H7 (cell line): ENCODE data around the gene NT5C2. TPM values are rescaled to one million over a fixed set of nuclear protein-coding genes. Genes with fewer than 3 reads are reported as not detected.

Source experiments
- DNase-seq: peaks from one replicate; pipeline ENCODE4 v3.0.0; 2012
- H3K27me3 ChIP-seq: 2 replicates; pipeline ENCODE4 v1.6.0; 2011; ENCODE audit warnings: mild to moderate bottlenecking, low read length; ENCODE audit not compliant: control insufficient read depth, insufficient read depth
- H3K36me3 ChIP-seq: replicated peaks from 2 replicates; pipeline ENCODE4 v1.5.1; 2011; ENCODE audit warnings: low read length; ENCODE audit not compliant: control insufficient read depth, insufficient read depth
- H3K4me3 ChIP-seq: 2 replicates; pipeline ENCODE4 v1.5.1; 2011; ENCODE audit warnings: low read depth, mild to moderate bottlenecking, control low read depth, low read length, moderate library complexity; ENCODE audit not compliant: insufficient read depth
- total RNA-seq: library from RNA; depleted of rRNA; stranded (reverse); fragments of >200 nt; shearing (Covaris generic); gene quantifications from 2 replicates; pipeline ENCODE4 v1.2.3, GENCODE V29; 2014

NT5C2 gene
- total RNA-seq, 1 experiment from 2014 or later, result 40.4 TPM

GRCh38 chr10:103110407-103110806, 82.7 kb downstream of the NT5C2 start:
- Histone ChIP-seq H3K4me3 (no peak overlapping the region), H3K27me3 (no peaks in the 10 kb centered on the region), H3K36me3 (no peaks in the 10 kb centered on the region; the same call in 1 of the 2 replicates)
- DNase-seq, result no peak

- no peak for DNase-seq
- no peaks in the 10 kb centered on the region for H3K27me3 ChIP-seq
- no peaks in the 10 kb centered on the region; the same call in 1 of the 2 replicates for H3K36me3 ChIP-seq
- no peak overlapping the region for H3K4me3 ChIP-seq
Observed at GRCh38 chr10:103109821-103110220, 83.3 kb downstream of the NT5C2 start.

- no peak overlapping the region for H3K4me3 ChIP-seq
- H3K36me3 ChIP-seq, result peaks cover 2% of the 10 kb centered on the region
- no peak for DNase-seq
- no peaks in the 10 kb centered on the region for H3K27me3 ChIP-seq
Observed at GRCh38 chr10:103106539-103106938, 86.5 kb downstream of the NT5C2 start.

GRCh38 chr10:103105462-103105861, 87.6 kb downstream of the NT5C2 start:
- H3K27me3 ChIP-seq, result no peaks in the 10 kb centered on the region
- H3K4me3 ChIP-seq, result no peak overlapping the region
- no peak for DNase-seq
- H3K36me3 ChIP-seq, result peaks cover 4% of the 10 kb centered on the region

- Histone ChIP-seq H3K4me3 (no peak overlapping the region), H3K36me3 (peaks cover 4% of the 10 kb centered on the region), H3K27me3 (no peaks in the 10 kb centered on the region)
- no peak for DNase-seq
Observed at GRCh38 chr10:103104721-103105120, 88.4 kb downstream of the NT5C2 start.

GRCh38 chr10:103103989-103104388, 89.1 kb downstream of the NT5C2 start:
- H3K36me3 ChIP-seq, result peaks cover 5% of the 10 kb centered on the region
- no peaks in the 10 kb centered on the region for H3K27me3 ChIP-seq
- H3K4me3 ChIP-seq, result no peak overlapping the region
- DNase-seq, result no peak

- no peak overlapping the region for H3K4me3 ChIP-seq
- no peak for DNase-seq
- H3K36me3 ChIP-seq, result peaks cover 11% of the 10 kb centered on the region
- H3K27me3 ChIP-seq, result no peaks in the 10 kb centered on the region
Observed at GRCh38 chr10:103102195-103102594, 90.9 kb downstream of the NT5C2 start.

- DNase-seq, result no peak
- no peaks in the 10 kb centered on the region for H3K27me3 ChIP-seq
- H3K36me3 ChIP-seq, result peaks cover 12% of the 10 kb centered on the region
Observed at GRCh38 chr10:103100620-103101019, 92.5 kb downstream of the NT5C2 start.

GRCh38 chr10:103098240-103098639, 94.8 kb downstream of the NT5C2 start:
- H3K36me3 ChIP-seq, result peaks cover 19% of the 10 kb centered on the region
- H3K4me3 ChIP-seq, result no peak overlapping the region
- no peak for DNase-seq
- no peaks in the 10 kb centered on the region for H3K27me3 ChIP-seq

More at GRCh38 chr10:103100620-103101019, 92.5 kb downstream of the NT5C2 start:
- H3K4me3 ChIP-seq, result no peak overlapping the region

- DNase-seq, result no peak
- Histone ChIP-seq H3K4me3 (no peak overlapping the region), H3K36me3 (peaks cover 30% of the 10 kb centered on the region), H3K27me3 (no peaks in the 10 kb centered on the region)
Observed at GRCh38 chr10:103096130-103096529, 96.9 kb downstream of the NT5C2 start.

GRCh38 chr10:103095005-103095404, 98.1 kb downstream of the NT5C2 start:
- DNase-seq, result no peak
- no peaks in the 10 kb centered on the region for H3K27me3 ChIP-seq
- peaks cover 37% of the 10 kb centered on the region for H3K36me3 ChIP-seq
- no peak overlapping the region for H3K4me3 ChIP-seq

- H3K27me3 ChIP-seq, result no peaks in the 10 kb centered on the region
- H3K4me3 ChIP-seq, result no peak overlapping the region
- no peak for DNase-seq
- peaks cover 41% of the 10 kb centered on the region for H3K36me3 ChIP-seq
Observed at GRCh38 chr10:103090911-103091310, 102.2 kb downstream of the NT5C2 start.

GRCh38 chr10:103089493-103089892, 103.6 kb downstream of the NT5C2 start:
- no peak overlapping the region for H3K4me3 ChIP-seq
- peaks cover 41% of the 10 kb centered on the region for H3K36me3 ChIP-seq
- no peak for DNase-seq

GRCh38 chr10:103086799-103087198, 106.3 kb downstream of the NT5C2 start:
- Histone ChIP-seq H3K36me3 (peaks cover 27% of the 10 kb centered on the region), H3K27me3 (no peaks in the 10 kb centered on the region), H3K4me3 (no peak overlapping the region)
- DNase-seq, result no peak

More at GRCh38 chr10:103089493-103089892, 103.6 kb downstream of the NT5C2 start:
- no peaks in the 10 kb centered on the region for H3K27me3 ChIP-seq

- Histone ChIP-seq H3K4me3 (no peak overlapping the region), H3K27me3 (no peaks in the 10 kb centered on the region), H3K36me3 (peaks cover 22% of the 10 kb centered on the region)
- DNase-seq, result no peak
Observed at GRCh38 chr10:103086261-103086660, 106.8 kb downstream of the NT5C2 start.

GRCh38 chr10:103083977-103084320, 109.1 kb downstream of the NT5C2 start:
- H3K4me3 ChIP-seq, result no peak overlapping the region
- no peak for DNase-seq
- no peaks in the 10 kb centered on the region for H3K27me3 ChIP-seq
- peaks cover 6% of the 10 kb centered on the region for H3K36me3 ChIP-seq
